Mucosa of gallbladder (tissue), 1 donor: ENCODE results near the gene NUP93. TPM values are rescaled to one million over a fixed set of nuclear protein-coding genes. Genes with fewer than 3 reads are reported as not detected.

Experiments used
- DNase-seq: peaks from one replicate; pipeline ENCODE4 v3.0.0-alpha.2; 2020; ENCODE audit warnings: low spot score
- total RNA-seq: library from RNA; stranded (reverse); gene quantifications from one replicate; pipeline ENCODE4 v1.2.1, GENCODE V29; 2021
- donor health status: DM: no; HTN: no; CAD: no.

NUP93 gene
- total RNA-seq, 1 donor from 2014 or later = 26.4 TPM

- no peak for DNase-seq
These were observed 162.8 kb downstream of the NUP93 start for GRCh38 chr16:56892705-56893104.

- DNase-seq = no peak
These were observed 164.5 kb downstream of the NUP93 start for GRCh38 chr16:56894331-56894917.

GRCh38 chr16:56895813-56896212 is 165.9 kb downstream of the NUP93 start:
- DNase-seq = no peak

DNA sequence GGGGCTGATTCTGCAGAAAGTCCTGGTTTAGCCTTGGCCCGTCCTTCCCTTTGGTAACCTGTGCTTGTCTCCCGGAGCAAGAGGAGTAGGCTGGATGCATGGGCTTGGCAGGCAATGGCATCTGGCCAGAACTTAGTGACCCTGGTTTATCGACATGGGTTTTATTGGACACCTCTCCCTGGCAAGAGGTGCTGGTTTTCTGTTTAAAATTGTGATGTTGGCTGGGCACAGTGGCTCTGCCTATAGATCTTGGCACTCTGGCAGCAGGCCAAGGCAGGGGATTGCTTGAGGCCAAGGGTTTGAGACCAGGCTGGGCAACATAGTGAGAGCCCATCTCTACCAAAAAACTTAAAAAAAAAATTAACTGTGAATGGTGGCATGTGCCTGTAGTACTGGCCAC is 166.3 kb downstream of the NUP93 start:
- DNase-seq = no peak

DNA sequence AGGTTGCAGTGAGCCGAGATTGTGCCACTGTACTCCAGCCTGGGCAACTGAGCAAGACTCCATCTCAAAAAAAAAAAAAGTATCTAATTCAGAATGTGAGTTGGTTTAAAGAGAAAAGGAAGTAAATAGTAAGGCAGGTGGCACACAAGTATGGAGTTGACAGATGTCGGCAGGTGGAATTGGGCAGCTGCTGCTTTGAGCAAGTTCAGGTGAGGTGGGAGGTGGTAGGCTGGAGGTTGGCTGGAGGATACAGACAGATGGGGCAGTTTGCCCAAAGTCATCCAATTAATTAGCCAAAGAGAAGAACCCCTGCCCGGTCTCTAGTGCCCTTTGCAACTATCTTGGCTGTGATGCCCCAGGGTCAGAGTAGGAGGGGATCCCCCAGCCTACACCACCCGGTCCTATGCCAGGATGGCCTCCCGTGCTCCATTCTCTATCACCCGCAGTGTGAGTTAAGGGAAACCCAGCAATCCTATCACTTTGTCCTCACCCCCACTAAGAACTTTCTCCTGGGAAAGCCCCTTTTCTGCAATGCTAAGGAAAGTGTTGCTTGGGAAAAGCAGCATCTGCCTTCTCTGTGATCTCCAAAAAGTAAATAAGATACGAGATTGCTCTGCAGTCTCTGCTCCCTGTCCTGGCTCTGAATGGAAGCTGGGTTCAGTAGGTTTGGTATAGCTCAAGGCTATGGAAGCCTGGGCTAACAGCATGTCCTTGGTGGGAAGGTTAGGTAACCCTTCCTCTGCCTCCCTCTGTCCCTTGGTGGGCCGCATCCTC is 167.3 kb downstream of the NUP93 start:
- no peak for DNase-seq

GRCh38 chr16:56898847-56899246 is 168.9 kb downstream of the NUP93 start:
- DNase-seq = no peak

Other genes starting within 250 kb of the NUP93 start
- gene BBS2, start 210.1 kb upstream of the NUP93 start, total RNA-seq = 42.7 TPM
- gene MT4, start 165.1 kb upstream of the NUP93 start, total RNA-seq = not detected
- 1.4 TPM for gene MT3, start 140.6 kb upstream of the NUP93 start, total RNA-seq
- 157 TPM for gene MT2A, start 121.5 kb upstream of the NUP93 start, total RNA-seq
- 137 TPM for gene MT1E, start 104.3 kb upstream of the NUP93 start, total RNA-seq
- 4.6 TPM for gene MT1M, start 97.5 kb upstream of the NUP93 start, total RNA-seq
- gene MT1A, start 91.5 kb upstream of the NUP93 start, total RNA-seq = 1.9 TPM
- gene MT1B, start 78.2 kb upstream of the NUP93 start, total RNA-seq = not detected
- 36.6 TPM for gene MT1F, start 72.2 kb upstream of the NUP93 start, total RNA-seq
- 55.2 TPM for gene MT1G, start 62.1 kb upstream of the NUP93 start, total RNA-seq
- 2.9 TPM for gene MT1H, start 60.3 kb upstream of the NUP93 start, total RNA-seq
- 75.1 TPM for gene MT1X, start 47.7 kb upstream of the NUP93 start, total RNA-seq
- 0.20 TPM for gene SLC12A3, start 135.1 kb downstream of the NUP93 start, total RNA-seq
- gene HERPUD1, start 202.0 kb downstream of the NUP93 start, total RNA-seq = 144 TPM
- gene CETP, start 231.8 kb downstream of the NUP93 start, total RNA-seq = 0.26 TPM